ENCODE measurements around the gene SCARF2.

DNA sequence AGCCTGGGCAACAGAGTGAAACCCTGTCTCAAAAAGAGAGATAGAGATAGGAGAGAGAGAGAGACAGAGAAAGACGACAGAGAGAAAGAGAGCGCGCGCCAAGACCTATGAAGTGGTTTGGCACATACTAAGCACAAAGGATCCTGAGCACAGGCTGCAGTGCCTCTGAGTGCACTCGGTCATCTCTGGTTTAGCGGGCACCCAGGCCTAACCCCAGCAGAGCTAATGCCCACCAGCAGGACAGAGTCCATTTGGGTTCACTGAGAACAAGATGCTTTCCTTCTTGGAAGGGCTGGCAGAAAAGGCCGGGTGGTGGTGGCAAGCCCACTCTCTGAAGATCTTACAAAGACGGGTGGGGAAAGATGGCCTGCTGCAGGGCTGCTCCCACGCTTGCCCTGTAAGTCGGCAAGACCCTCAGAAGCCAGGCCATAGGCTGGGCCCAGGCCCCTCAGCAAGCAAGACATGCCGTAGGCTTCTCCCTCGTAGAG is 3.3 kb downstream of the SCARF2 start:
- TF ChIP-seq, protein P1, sequence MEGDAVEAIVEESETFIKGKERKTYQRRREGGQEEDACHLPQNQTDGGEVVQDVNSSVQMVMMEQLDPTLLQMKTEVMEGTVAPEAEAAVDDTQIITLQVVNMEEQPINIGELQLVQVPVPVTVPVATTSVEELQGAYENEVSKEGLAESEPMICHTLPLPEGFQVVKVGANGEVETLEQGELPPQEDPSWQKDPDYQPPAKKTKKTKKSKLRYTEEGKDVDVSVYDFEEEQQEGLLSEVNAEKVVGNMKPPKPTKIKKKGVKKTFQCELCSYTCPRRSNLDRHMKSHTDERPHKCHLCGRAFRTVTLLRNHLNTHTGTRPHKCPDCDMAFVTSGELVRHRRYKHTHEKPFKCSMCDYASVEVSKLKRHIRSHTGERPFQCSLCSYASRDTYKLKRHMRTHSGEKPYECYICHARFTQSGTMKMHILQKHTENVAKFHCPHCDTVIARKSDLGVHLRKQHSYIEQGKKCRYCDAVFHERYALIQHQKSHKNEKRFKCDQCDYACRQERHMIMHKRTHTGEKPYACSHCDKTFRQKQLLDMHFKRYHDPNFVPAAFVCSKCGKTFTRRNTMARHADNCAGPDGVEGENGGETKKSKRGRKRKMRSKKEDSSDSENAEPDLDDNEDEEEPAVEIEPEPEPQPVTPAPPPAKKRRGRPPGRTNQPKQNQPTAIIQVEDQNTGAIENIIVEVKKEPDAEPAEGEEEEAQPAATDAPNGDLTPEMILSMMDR (conservative IDR thresholded peaks at IDR 0.05 in 1 of 2, IDR thresholded peaks at IDR 0.05 in 1 of 2; ENCODE audit: extremely low read depth in 1 of 2, insufficient read depth in 1 of 2, low read depth in 1 of 2, low read length in 2 of 2) = no peak
- no peak for TF ChIP-seq EZH2 (IDR thresholded peaks at IDR 0.05; ENCODE audit: borderline replicate concordance, low read length)
